ENCODE measurements around the gene OBSCN.
"Not testable (repeated sequence)": the region's sequence is repeated elsewhere in the genome, so short reads cannot be mapped to it uniquely, and the experiment has no call there.

Gene OBSCN

DNA sequence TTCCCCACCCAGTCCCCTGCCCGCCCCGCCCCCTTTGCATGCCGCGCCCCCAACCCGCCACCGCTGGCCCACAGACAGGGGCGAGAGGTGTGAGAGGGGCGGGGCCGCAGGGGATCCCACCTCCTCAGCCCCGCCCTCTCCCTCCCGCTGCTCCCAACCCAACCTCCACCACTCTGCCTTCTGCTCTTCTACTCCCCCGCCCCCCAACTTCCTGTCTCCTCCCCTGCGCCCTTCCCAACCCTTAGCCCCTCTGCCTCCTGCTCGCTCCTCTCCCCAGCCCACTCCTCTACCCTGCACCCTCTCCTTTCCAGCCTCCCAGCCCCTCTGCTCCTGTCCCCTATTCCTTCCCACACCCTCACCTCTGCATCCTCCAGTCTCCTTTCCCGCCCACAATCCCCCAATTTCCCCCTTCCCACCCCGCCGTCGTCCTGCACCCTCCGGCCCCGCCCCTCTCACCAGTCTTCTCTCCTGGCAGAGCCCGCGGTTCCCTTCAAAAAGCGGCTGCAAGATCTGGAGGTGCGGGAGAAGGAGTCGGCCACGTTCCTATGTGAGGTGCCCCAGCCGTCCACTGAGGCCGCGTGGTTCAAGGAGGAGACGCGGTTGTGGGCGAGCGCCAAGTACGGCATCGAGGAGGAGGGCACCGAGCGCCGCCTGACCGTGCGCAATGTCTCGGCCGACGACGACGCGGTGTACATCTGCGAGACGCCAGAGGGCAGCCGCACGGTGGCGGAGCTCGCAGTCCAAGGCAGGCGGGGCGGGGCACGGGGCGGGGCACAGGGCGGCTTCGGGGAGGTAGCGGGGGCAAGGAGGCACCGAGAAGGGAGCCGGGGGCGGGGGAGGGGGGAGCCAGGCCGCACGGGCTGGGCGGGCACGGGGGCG, 5.4 kb downstream of the OBSCN start:
- peak; percentile 91 for DNase-seq

DNA sequence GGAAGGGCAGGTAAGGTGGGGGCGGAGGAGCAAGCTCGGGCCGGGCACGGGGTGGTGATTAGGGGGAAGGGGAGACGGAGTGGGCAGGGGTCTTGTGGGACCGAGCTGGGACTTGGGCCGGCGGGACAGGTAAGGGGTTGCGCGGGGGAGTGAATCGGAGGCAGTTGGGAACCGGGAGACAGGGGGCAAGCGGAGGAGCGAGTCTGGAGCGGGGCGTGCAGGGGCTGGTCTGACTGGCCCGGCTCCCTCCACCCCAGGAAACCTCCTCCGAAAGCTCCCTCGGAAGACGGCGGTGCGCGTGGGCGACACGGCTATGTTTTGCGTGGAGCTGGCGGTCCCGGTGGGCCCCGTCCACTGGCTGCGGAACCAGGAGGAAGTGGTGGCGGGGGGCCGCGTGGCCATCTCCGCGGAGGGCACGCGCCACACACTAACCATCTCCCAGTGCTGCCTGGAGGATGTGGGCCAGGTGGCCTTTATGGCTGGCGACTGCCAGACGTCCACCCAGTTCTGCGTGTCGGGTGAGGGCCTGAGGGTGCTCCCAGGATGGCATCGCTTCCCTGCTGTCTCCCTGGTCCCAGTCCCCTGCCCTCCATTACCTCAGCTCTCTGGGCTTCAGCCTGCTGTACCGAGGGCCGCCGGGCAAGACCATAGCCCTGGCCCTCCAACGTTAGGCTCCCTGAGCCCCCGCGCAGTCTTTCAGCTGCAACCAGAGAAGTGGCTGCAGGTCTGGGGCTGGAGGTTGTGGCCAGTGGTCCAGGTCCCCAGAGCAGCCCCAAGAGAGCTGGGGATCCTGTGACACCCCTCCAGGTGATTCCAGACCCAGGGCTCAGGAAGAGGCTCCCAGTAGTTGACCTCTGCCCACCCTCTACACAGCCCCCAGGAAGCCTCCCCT, 6.3 kb downstream of the OBSCN start:
- no peak for DNase-seq

DNA sequence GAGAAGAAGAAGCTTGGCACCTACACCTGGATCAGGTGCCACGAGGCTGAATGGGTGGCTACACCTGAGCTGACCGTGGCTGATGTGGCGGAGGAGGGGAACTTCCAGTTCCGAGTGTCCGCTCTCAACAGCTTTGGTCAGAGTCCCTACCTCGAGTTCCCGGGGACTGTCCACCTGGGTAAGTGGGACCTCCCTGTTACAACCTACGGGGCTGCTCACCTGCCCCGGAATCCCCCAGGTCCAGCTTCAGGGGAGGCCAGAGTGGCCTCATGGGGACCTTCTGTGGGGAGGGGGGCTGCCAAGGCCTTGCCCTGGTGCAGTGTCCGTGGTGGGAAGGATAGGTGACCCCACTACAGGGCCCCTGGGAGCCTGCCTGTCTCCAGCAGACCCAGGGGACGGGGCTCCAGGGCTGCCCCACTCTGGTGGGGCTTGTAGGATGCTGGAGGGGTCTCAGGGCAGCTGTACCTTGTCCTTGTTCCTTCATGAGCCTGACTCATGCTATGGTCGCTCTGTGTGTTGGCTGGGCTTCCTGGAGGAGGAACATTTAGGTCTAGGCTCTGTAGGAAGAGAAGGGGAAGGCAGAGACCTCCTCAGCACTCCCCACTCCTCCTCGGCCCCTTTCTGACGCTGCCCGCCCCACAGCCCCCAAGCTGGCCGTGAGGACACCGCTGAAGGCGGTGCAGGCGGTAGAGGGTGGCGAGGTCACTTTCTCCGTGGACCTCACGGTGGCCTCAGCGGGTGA, 7.2 kb downstream of the OBSCN start:
- no peak for DNase-seq

GRCh38 chr1:228215663-228216116, 7.8 kb downstream of the OBSCN start:
- no peak for DNase-seq

DNA sequence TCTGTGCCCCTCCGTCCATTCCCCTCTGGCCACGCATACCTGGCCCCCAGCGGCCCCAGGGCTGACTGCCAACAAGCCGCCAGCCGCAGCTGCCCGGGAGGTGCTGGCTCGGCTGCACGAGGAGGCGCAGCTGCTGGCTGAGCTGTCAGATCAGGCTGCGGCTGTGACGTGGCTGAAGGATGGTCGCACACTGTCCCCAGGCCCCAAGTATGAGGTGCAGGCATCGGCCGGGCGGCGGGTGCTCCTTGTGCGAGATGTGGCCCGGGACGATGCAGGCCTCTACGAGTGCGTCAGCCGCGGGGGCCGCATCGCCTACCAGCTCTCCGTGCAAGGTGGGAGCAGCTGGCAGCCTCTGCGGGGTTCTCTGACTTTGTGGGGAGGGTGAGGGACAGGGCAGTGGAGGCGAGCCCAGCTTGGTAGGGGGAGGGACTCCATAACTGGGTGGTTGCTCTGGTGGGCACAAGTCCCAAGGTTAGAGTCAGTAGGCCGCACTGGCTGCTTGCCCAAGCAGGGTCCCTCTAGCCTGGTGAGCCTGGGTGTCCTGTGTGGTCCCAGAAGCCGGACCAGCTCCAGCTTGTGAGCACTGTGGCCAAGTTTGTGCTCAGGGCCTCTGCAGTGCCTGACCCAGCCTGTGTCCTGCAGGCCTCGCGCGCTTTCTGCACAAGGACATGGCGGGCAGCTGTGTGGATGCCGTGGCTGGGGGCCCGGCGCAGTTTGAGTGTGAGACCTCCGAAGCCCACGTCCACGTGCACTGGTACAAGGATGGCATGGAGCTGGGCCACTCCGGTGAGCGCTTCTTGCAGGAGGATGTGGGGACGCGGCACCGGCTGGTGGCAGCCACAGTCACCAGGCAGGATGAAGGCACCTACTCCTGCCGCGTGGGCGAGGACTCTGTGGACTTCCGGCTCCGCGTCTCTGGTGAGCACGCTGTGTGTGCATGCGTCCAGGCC, 8.8 kb downstream of the OBSCN start:
- DNase-seq, result no peak

GRCh38 chr1:228217551-228218344, 9.9 kb downstream of the OBSCN start:
- no peak for DNase-seq

DNA sequence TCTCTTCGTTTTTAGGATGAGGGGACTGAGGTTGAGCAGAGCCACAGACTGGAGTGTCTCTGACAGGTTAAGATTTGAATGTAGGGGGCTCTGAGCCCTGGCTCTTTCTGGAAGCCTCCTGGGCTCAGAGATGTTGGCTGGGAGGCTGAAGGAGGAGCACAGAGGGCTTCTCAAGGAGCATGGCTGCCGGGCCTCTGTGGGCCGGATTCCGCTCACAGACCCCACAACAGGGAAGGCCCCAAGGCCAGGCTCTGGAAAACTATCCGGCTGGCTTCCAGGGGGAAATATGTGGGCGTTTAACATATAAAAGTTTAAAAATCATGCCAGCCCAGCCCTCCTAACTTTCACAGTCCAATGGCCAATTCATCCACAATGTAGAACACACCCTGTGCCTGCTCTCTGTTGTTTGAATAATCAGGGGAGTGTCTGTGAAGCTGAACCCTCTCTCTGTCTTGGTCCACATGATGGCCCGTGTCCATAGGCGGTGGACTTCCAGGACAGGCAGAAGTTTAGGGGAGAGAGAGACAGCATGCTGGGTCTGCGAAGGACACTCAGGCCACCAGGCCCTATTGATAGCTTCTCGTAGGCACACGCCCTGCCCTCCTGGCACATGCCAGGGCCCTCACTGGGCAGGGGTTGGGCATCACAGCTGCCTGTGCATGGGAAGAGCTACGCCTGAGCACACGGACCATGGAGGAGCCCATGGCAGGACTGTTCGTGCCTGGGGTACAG, 10.8 kb downstream of the OBSCN start:
- DNase-seq, result no peak

- DNase-seq, result no peak
Observed at GRCh38 chr1:228219245-228219961, 11.6 kb downstream of the OBSCN start.

GRCh38 chr1:228219962-228220780, 12.3 kb downstream of the OBSCN start:
- no peak for DNase-seq

- DNase-seq, result not testable (repeated sequence)
Observed at GRCh38 chr1:228221097-228221496, 13.3 kb downstream of the OBSCN start.

DNA sequence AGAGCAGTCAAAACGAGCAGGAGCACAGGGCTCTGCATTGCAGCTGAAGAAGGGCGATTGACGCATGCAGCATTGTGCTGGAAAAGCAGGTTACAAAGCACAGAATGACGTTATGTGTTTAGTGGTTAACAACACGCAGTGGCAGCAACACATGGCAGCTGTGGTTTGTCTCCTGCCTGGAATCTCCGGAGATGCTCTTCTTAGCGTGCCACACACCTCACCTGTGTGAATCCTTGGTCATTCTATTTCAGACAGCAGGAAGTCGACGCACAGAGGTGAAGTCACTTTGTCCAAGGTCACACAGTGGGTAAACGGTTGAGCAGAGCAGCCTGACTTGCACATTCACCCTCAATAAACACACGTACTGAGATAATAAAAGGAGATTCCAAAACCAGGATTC, 14.7 kb downstream of the OBSCN start:
- no peak for DNase-seq

GRCh38 chr1:228224198-228225164, 16.6 kb downstream of the OBSCN start:
- no peak for DNase-seq

- no peak for DNase-seq
Observed at GRCh38 chr1:228225165-228225710, 17.4 kb downstream of the OBSCN start.

DNA sequence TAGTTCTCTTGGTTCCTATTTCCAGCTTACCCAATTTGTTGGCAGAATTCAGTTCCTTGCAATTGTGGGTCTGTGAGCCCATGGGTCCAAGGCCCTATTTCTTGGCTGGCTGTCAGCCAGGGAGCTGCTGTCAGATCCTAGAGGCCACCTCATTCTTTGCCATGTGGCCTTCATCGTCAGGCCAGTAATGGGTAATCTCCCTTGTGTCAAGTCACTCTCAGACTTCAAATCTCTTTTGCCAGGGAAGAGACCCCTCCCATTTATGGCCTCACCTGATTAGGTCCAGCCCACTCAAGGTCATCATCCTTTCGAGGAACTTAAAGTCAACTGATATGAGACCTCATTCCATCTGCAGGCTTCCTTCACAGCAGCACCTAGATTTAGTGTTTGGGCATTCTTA, 17.9 kb downstream of the OBSCN start:
- no peak for DNase-seq

DNA sequence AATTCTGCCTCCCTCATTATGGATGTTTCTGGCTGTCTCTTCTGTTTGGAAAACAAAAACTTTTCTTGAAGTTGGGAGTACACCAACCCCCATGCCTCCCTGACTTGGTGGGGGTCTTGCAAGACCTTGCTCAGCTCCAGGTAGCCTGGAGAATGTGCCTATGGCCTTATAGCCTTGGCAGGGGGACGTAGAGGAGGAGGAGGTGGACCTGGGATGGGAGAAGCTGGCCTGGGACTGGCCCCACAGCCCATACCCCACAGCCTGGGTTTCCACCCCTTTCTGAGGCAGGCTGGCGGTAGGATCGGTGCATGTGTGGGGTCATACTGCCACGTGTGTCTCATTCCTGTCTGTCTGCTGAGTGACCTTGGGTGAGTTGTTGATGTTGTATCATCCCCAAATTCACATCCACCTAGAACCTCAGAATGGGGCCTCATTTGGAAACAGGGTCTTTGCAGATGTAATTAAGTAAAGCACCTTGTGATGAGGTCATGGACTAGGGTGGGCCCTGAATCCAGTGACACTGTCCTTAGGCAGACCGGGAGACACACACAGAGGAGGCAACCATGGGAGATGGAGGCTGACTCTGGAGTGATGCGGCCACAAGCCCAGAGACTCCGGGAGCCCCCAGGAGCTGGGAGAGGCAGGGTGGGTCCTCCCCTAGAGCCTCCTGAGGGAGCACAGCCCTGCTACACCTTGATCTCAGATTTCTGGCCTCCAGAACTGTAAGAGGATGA, 18.5 kb downstream of the OBSCN start:
- no peak for DNase-seq

All from activated naive CD4-positive, alpha-beta T cell treated with Interleukin-2 at 50 U/mL for 16 hours (primary cell).